ENCODE data around the gene MID1.

The MID1 gene

GRCh38 chrX:10518073-10518472, 102.3 kb downstream of the MID1 start:
- H3K36me3 ChIP-seq (ENCODE audit: insufficient read depth, low read length) = peaks cover 12% of the 10 kb centered on the region; the same call in 1 of the 2 replicates
- no peak overlapping the region for H3K4me3 ChIP-seq (ENCODE audit: low read depth, low read length)
- no peak overlapping the region for H2AFZ ChIP-seq (ENCODE audit: low read length, unreplicated experiment)
- H3K27me3 ChIP-seq (ENCODE audit: insufficient read depth, low read length) = no peaks in the 10 kb centered on the region
- no peak overlapping the region for H3K27ac ChIP-seq (ENCODE audit: low read depth, low read length)
- H3K4me1 ChIP-seq (ENCODE audit: control insufficient read depth, insufficient read depth, low read length, unreplicated experiment) = no peaks in the 10 kb centered on the region
- H3K79me2 ChIP-seq (ENCODE audit: control insufficient read depth, insufficient read depth, low read length, unreplicated experiment) = no peaks in the 10 kb centered on the region

GRCh38 chrX:10516781-10517322, 103.5 kb downstream of the MID1 start:
- H3K79me2 ChIP-seq (ENCODE audit: control insufficient read depth, insufficient read depth, low read length, unreplicated experiment) = no peaks in the 10 kb centered on the region
- H2AFZ ChIP-seq (ENCODE audit: low read length, unreplicated experiment) = no peak overlapping the region
- peaks cover 11% of the 10 kb centered on the region for H3K4me1 ChIP-seq (ENCODE audit: control insufficient read depth, insufficient read depth, low read length, unreplicated experiment)
- no peak overlapping the region for H3K4me3 ChIP-seq (ENCODE audit: low read depth, low read length)
- H3K36me3 ChIP-seq (ENCODE audit: insufficient read depth, low read length) = peaks cover 12% of the 10 kb centered on the region; the same call in 1 of the 2 replicates
- H3K27ac ChIP-seq (ENCODE audit: low read depth, low read length) = no peak overlapping the region
- no peaks in the 10 kb centered on the region for H3K27me3 ChIP-seq (ENCODE audit: insufficient read depth, low read length)

GRCh38 chrX:10514891-10515290, 105.5 kb downstream of the MID1 start:
- H3K79me2 ChIP-seq (ENCODE audit: control insufficient read depth, insufficient read depth, low read length, unreplicated experiment) = no peaks in the 10 kb centered on the region
- no peak overlapping the region for H3K27ac ChIP-seq (ENCODE audit: low read depth, low read length)
- H2AFZ ChIP-seq (ENCODE audit: low read length, unreplicated experiment) = no peak overlapping the region
- H3K4me1 ChIP-seq (ENCODE audit: control insufficient read depth, insufficient read depth, low read length, unreplicated experiment) = peaks cover 13% of the 10 kb centered on the region
- H3K27me3 ChIP-seq (ENCODE audit: insufficient read depth, low read length) = no peaks in the 10 kb centered on the region
- H3K36me3 ChIP-seq (ENCODE audit: insufficient read depth, low read length) = peaks cover 13% of the 10 kb centered on the region; the same call in 1 of the 2 replicates
- no peak overlapping the region for H3K4me3 ChIP-seq (ENCODE audit: low read depth, low read length)

- Histone ChIP-seq H3K79me2 (ENCODE audit: control insufficient read depth, insufficient read depth, low read length, unreplicated experiment) (no peaks in the 10 kb centered on the region), H3K27ac (ENCODE audit: low read depth, low read length) (no peak overlapping the region), H3K4me3 (ENCODE audit: low read depth, low read length) (no peak overlapping the region), H3K4me1 (ENCODE audit: control insufficient read depth, insufficient read depth, low read length, unreplicated experiment) (peaks cover 13% of the 10 kb centered on the region), H2AFZ (ENCODE audit: low read length, unreplicated experiment) (no peak overlapping the region), H3K36me3 (ENCODE audit: insufficient read depth, low read length) (peaks cover 13% of the 10 kb centered on the region; the same call in 1 of the 2 replicates), H3K27me3 (ENCODE audit: insufficient read depth, low read length) (no peaks in the 10 kb centered on the region)
These were observed 106.4 kb downstream of the MID1 start for GRCh38 chrX:10513974-10514373.

- peak overlapping the region; percentile 21; the same call in 1 of the 2 replicates for H3K4me3 ChIP-seq (ENCODE audit: low read depth, low read length)
- no peaks in the 10 kb centered on the region for H3K79me2 ChIP-seq (ENCODE audit: control insufficient read depth, insufficient read depth, low read length, unreplicated experiment)
- peaks cover 13% of the 10 kb centered on the region; the same call in 1 of the 2 replicates for H3K36me3 ChIP-seq (ENCODE audit: insufficient read depth, low read length)
- H3K27ac ChIP-seq (ENCODE audit: low read depth, low read length) = no peak overlapping the region
- H2AFZ ChIP-seq (ENCODE audit: low read length, unreplicated experiment) = no peak overlapping the region
- H3K27me3 ChIP-seq (ENCODE audit: insufficient read depth, low read length) = no peaks in the 10 kb centered on the region
- peaks cover 17% of the 10 kb centered on the region for H3K4me1 ChIP-seq (ENCODE audit: control insufficient read depth, insufficient read depth, low read length, unreplicated experiment)
These were observed 107.6 kb downstream of the MID1 start for GRCh38 chrX:10512741-10513140.

GRCh38 chrX:10512258-10512657, 108.1 kb downstream of the MID1 start:
- Histone ChIP-seq H3K27ac (ENCODE audit: low read depth, low read length) (no peak overlapping the region), H3K4me3 (ENCODE audit: low read depth, low read length) (peak overlapping the region; percentile 21; the same call in 1 of the 2 replicates)

GRCh38 chrX:10509397-10509796, 111.0 kb downstream of the MID1 start:
- Histone ChIP-seq H2AFZ (ENCODE audit: low read length, unreplicated experiment) (no peak overlapping the region), H3K27me3 (ENCODE audit: insufficient read depth, low read length) (no peaks in the 10 kb centered on the region), H3K79me2 (ENCODE audit: control insufficient read depth, insufficient read depth, low read length, unreplicated experiment) (peaks cover 4% of the 10 kb centered on the region), H3K36me3 (ENCODE audit: insufficient read depth, low read length) (0 out of 2 replicates have a peak, but pooled peaks cover 4% of the 10 kb centered on the region), H3K4me1 (ENCODE audit: control insufficient read depth, insufficient read depth, low read length, unreplicated experiment) (peaks cover 23% of the 10 kb centered on the region), H3K4me3 (ENCODE audit: low read depth, low read length) (no peak overlapping the region), H3K27ac (ENCODE audit: low read depth, low read length) (no peak overlapping the region)

More at GRCh38 chrX:10512258-10512657, 108.1 kb downstream of the MID1 start:
- H3K4me1 ChIP-seq (ENCODE audit: control insufficient read depth, insufficient read depth, low read length, unreplicated experiment) = peaks cover 22% of the 10 kb centered on the region
- no peaks in the 10 kb centered on the region for H3K27me3 ChIP-seq (ENCODE audit: insufficient read depth, low read length)
- no peak overlapping the region for H2AFZ ChIP-seq (ENCODE audit: low read length, unreplicated experiment)
- H3K79me2 ChIP-seq (ENCODE audit: control insufficient read depth, insufficient read depth, low read length, unreplicated experiment) = no peaks in the 10 kb centered on the region
- peaks cover 9% of the 10 kb centered on the region; the same call in 1 of the 2 replicates for H3K36me3 ChIP-seq (ENCODE audit: insufficient read depth, low read length)

GRCh38 chrX:10508891-10509290, 111.5 kb downstream of the MID1 start:
- Histone ChIP-seq H3K4me3 (ENCODE audit: low read depth, low read length) (no peak overlapping the region), H2AFZ (ENCODE audit: low read length, unreplicated experiment) (no peak overlapping the region), H3K27me3 (ENCODE audit: insufficient read depth, low read length) (no peaks in the 10 kb centered on the region), H3K27ac (ENCODE audit: low read depth, low read length) (no peak overlapping the region), H3K79me2 (ENCODE audit: control insufficient read depth, insufficient read depth, low read length, unreplicated experiment) (peaks cover 6% of the 10 kb centered on the region), H3K4me1 (ENCODE audit: control insufficient read depth, insufficient read depth, low read length, unreplicated experiment) (peaks cover 23% of the 10 kb centered on the region), H3K36me3 (ENCODE audit: insufficient read depth, low read length) (0 out of 2 replicates have a peak, but pooled peaks cover 4% of the 10 kb centered on the region)

GRCh38 chrX:10507876-10508275, 112.5 kb downstream of the MID1 start:
- Histone ChIP-seq H3K79me2 (ENCODE audit: control insufficient read depth, insufficient read depth, low read length, unreplicated experiment) (peaks cover 6% of the 10 kb centered on the region), H3K4me1 (ENCODE audit: control insufficient read depth, insufficient read depth, low read length, unreplicated experiment) (peaks cover 22% of the 10 kb centered on the region), H3K4me3 (ENCODE audit: low read depth, low read length) (no peak overlapping the region), H2AFZ (ENCODE audit: low read length, unreplicated experiment) (no peak overlapping the region), H3K27me3 (ENCODE audit: insufficient read depth, low read length) (no peaks in the 10 kb centered on the region), H3K36me3 (ENCODE audit: insufficient read depth, low read length) (0 out of 2 replicates have a peak, but pooled peaks cover 4% of the 10 kb centered on the region), H3K27ac (ENCODE audit: low read depth, low read length) (no peak overlapping the region)

- peaks cover 6% of the 10 kb centered on the region for H3K79me2 ChIP-seq (ENCODE audit: control insufficient read depth, insufficient read depth, low read length, unreplicated experiment)
- peaks cover 16% of the 10 kb centered on the region for H3K4me1 ChIP-seq (ENCODE audit: control insufficient read depth, insufficient read depth, low read length, unreplicated experiment)
These were observed 113.2 kb downstream of the MID1 start for GRCh38 chrX:10507181-10507580.

GRCh38 chrX:10506781-10507180, 113.6 kb downstream of the MID1 start:
- H3K27me3 ChIP-seq (ENCODE audit: insufficient read depth, low read length) = no peaks in the 10 kb centered on the region
- no peak overlapping the region for H2AFZ ChIP-seq (ENCODE audit: low read length, unreplicated experiment)
- H3K4me1 ChIP-seq (ENCODE audit: control insufficient read depth, insufficient read depth, low read length, unreplicated experiment) = peaks cover 12% of the 10 kb centered on the region
- H3K27ac ChIP-seq (ENCODE audit: low read depth, low read length) = no peak overlapping the region
- no peak overlapping the region for H3K4me3 ChIP-seq (ENCODE audit: low read depth, low read length)
- H3K36me3 ChIP-seq (ENCODE audit: insufficient read depth, low read length) = 0 out of 2 replicates have a peak, but pooled peaks cover under 1% of the 10 kb centered on the region
- H3K79me2 ChIP-seq (ENCODE audit: control insufficient read depth, insufficient read depth, low read length, unreplicated experiment) = peaks cover 6% of the 10 kb centered on the region

More at GRCh38 chrX:10507181-10507580, 113.2 kb downstream of the MID1 start:
- Histone ChIP-seq H3K4me3 (ENCODE audit: low read depth, low read length) (no peak overlapping the region), H2AFZ (ENCODE audit: low read length, unreplicated experiment) (no peak overlapping the region), H3K27me3 (ENCODE audit: insufficient read depth, low read length) (no peaks in the 10 kb centered on the region), H3K36me3 (ENCODE audit: insufficient read depth, low read length) (0 out of 2 replicates have a peak, but pooled peaks cover 4% of the 10 kb centered on the region), H3K27ac (ENCODE audit: low read depth, low read length) (no peak overlapping the region)
